B cell (primary cell): ENCODE data around the gene DHX34. TPM values are rescaled to one million over a fixed set of nuclear protein-coding genes. Genes with fewer than 3 reads are reported as not detected.

Experiments
- ATAC-seq: fragments of 200-7000 bp; cut with Tn5 transposase; one replicate; pipeline ENCODE4 v1.10.0; 2021; ENCODE audit warnings: low read depth, mild to moderate bottlenecking, moderate number of reproducible peaks, moderate library complexity
- CTCF ChIA-PET: fragments of 350-600 bp; sonication (Branson Sonifier 250); formaldehyde crosslinking; loops from one replicate; lab custom pipeline; 2021; ENCODE audit warnings: antibody characterized with exemption, inconsistent platforms; lab: Charles Lee
- POLR2A ChIA-PET: fragments of 350-600 bp; sonication (Branson Sonifier 250); formaldehyde crosslinking; loops from one replicate; lab custom pipeline; 2021; ENCODE audit warnings: antibody characterized with exemption; lab: Charles Lee
- DNase-seq: peaks from one replicate; pipeline ENCODE4 v3.0.0; 2013
- H2AFZ ChIP-seq: 2 replicates; pipeline ENCODE4 v1.6.1; 2012; ENCODE audit warnings: mild to moderate bottlenecking, low read depth, low read length; ENCODE audit not compliant: insufficient read depth, poor library complexity, severe bottlenecking
- H3K27ac ChIP-seq, 2 donors: 1 replicate in 1 of 2; 2 replicates in 1 of 2; pipeline ENCODE4 v1.5.1; 2012 to 2013; ENCODE audit warnings: low read length in 2 of 2, mild to moderate bottlenecking in 2 of 2, moderate library complexity in 1 of 2
- H3K27me3 ChIP-seq, 4 experiments: fragments of 200-600 bp in 1 of 4; sonication (generic) in 1 of 4; replicated peaks in 1 of 4; 1 replicate in 2 of 4; 2 replicates in 2 of 4; pipeline versions ENCODE4 v1.6.1 to v1.7.0; 2013 to 2016; ENCODE audit warnings: low read length in 3 of 4, mild to moderate bottlenecking in 2 of 4, mixed read lengths in 1 of 4, moderate library complexity in 1 of 4; ENCODE audit not compliant: insufficient read depth in 4 of 4, control insufficient read depth in 3 of 4; ENCODE audit errors: control extremely low read depth in 1 of 4
- H3K36me3 ChIP-seq, 2 experiments: replicated peaks in 1 of 2; 1 replicate in 1 of 2; 2 replicates in 1 of 2; pipeline versions ENCODE4 v1.6.1 to v1.7.1; 2013; ENCODE audit warnings: low read length in 1 of 2; ENCODE audit not compliant: insufficient read depth in 2 of 2, control insufficient read depth in 1 of 2; ENCODE audit errors: control extremely low read depth in 1 of 2, extremely low read depth in 1 of 2
- H3K4me1 ChIP-seq, 2 donors: fragments of 200-600 bp in 1 of 2; sonication (generic) in 1 of 2; 1 replicate in 1 of 2; 2 replicates in 1 of 2; pipeline versions ENCODE4 v1.5.1 to v1.6.1; 2013 to 2017; ENCODE audit warnings: low read length in 2 of 2; ENCODE audit not compliant: control insufficient read depth in 2 of 2, insufficient read depth in 2 of 2
- H3K4me2 ChIP-seq: replicated peaks from 2 replicates; pipeline ENCODE3; 2012; ENCODE audit warnings: mild to moderate bottlenecking, low read depth, low read length; ENCODE audit not compliant: poor library complexity, severe bottlenecking
- H3K4me3 ChIP-seq, 5 experiments: fragments of 200-600 bp in 1 of 5; sonication (generic) in 1 of 5; 1 replicate in 3 of 5; 2 replicates in 2 of 5; pipeline versions ENCODE4 v1.5.1 to v1.7.0; 2011 to 2016; ENCODE audit warnings: low read length in 4 of 5, mild to moderate bottlenecking in 4 of 5, low read depth in 2 of 5, control low read depth in 1 of 5, moderate library complexity in 1 of 5; ENCODE audit not compliant: insufficient read depth in 1 of 5; ENCODE audit errors: control extremely low read depth in 1 of 5, extremely low read depth in 1 of 5
- H3K79me2 ChIP-seq: fragments of 200-600 bp; sonication (generic); one replicate; pipeline ENCODE4 v1.6.0; 2016; ENCODE audit warnings: low read length; ENCODE audit not compliant: control insufficient read depth, insufficient read depth
- H3K9ac ChIP-seq: fragments of 200-600 bp; sonication (generic); 2 replicates; pipeline ENCODE4 v1.6.1; 2017; ENCODE audit warnings: mild to moderate bottlenecking, low read length, moderate library complexity
- H3K9me3 ChIP-seq, 3 donors: one replicate each; pipeline versions ENCODE4 v1.6.1 to v1.7.1; 2013; ENCODE audit warnings: low read length in 2 of 3; ENCODE audit not compliant: control insufficient read depth in 2 of 3, insufficient read depth in 1 of 3; ENCODE audit errors: control extremely low read depth in 1 of 3
- H4K20me1 ChIP-seq: 2 replicates; pipeline ENCODE4 v1.6.0; 2012; ENCODE audit warnings: mild to moderate bottlenecking, low read length; ENCODE audit not compliant: insufficient read depth, control insufficient read depth, poor library complexity, severe bottlenecking
- H3K27ac Mint-ChIP-seq: one replicate; pipeline ENCODE4 v1.8.0; 2021; ENCODE audit warnings: mixed read lengths
- H3K27me3 Mint-ChIP-seq: one replicate; pipeline ENCODE4 v1.8.0; 2021; ENCODE audit warnings: mixed read lengths
- H3K4me1 Mint-ChIP-seq: one replicate; pipeline ENCODE4 v1.8.0; 2021; ENCODE audit warnings: mixed read lengths
- H3K4me3 Mint-ChIP-seq: one replicate; pipeline ENCODE4 v1.8.0; 2021; ENCODE audit warnings: mixed read lengths
- H3K9me3 Mint-ChIP-seq: one replicate; pipeline ENCODE4 v1.8.0; 2022; ENCODE audit warnings: mixed read lengths; ENCODE audit not compliant: insufficient read depth
- EZH2 ChIP-seq: IDR thresholded peaks from 2 replicates; pipeline ENCODE4 v1.6.1; 2012; ENCODE audit warnings: borderline replicate concordance, low read depth, mild to moderate bottlenecking, moderate library complexity, low read length; ENCODE audit not compliant: insufficient read depth, poor library complexity, severe bottlenecking
- WGBS: methylation state at CpG from one replicate; pipeline ENCODE4 v1.1.5; 2013; ENCODE audit warnings: missing lambda C conversion rate; ENCODE audit not compliant: insufficient coverage; 5-methylcytosine and 5-hydroxymethylcytosine counted together
- intact Hi-C: fragments of 100-400 bp; cut with micrococcal nuclease; formaldehyde crosslinking; loops from one replicate; pipeline ENCODE4 v1.10.0; 2022
- polyA plus RNA-seq: library from polyadenylated mRNA; depleted of rRNA; stranded (reverse); fragments of >200 nt; gene quantifications from 2 replicates; pipeline ENCODE4 v1.2.3, GENCODE V29; 2012
- total RNA-seq, 2 donors: library from RNA; stranded (reverse); fragments of 120-200 nt in 1 of 2; gene quantifications; 1 replicate in 1 of 2; 2 replicates in 1 of 2; pipeline versions ENCODE4 v1.2.3 to v1.2.4, GENCODE V29; 2013 to 2022
- TF ChIP-seq, protein P1 (sequence below): fragments of 200-600 bp; IDR thresholded peaks from one replicate; pipeline ENCODE4 v1.8.0; 2022; ENCODE audit warnings: antibody characterized with exemption, mild to moderate bottlenecking

DHX34 gene
- total and polyA plus RNA-seq, 2 donors (not counting 1 experiment from before 2014, with no cell fraction given), result 25.1 to 31.3 TPM

DNA sequence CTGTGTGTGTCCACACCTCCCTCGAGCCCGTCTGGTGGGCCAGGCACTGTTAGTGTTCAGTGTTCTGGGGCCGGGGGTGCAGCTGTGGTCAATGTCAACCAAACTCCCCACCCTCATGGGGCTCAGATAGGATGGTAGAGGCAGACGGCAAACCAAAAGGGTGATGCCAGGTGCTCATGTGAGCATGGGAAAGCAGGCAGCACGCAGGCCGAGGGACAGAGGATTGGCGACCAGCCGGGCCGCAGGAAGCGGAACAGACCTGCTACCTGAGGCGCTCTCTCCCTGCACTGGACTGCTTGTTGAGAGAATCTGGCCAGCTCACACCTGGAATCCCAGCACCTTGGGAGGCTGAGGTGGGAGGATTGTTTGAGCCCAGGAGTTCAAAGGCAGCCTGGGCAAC lies 29.1 kb downstream of the DHX34 start:
- H3K27ac ChIP-seq, result no peak overlapping the region
- 92% methylated on average over 7 of the region's 11 CpGs for WGBS
- H2AFZ ChIP-seq, result no peak overlapping the region
- Mint-ChIP-seq H3K4me3 (no peak overlapping the region), H3K27ac (no peak overlapping the region), H3K4me1 (peaks cover 14% of the 10 kb centered on the region), H3K27me3 (no peaks in the 10 kb centered on the region), H3K9me3 (no peaks in the 10 kb centered on the region)
- no peaks in the 10 kb centered on the region for H3K27me3 ChIP-seq
- no peaks in the 10 kb centered on the region for H3K79me2 ChIP-seq
- no peaks in the 10 kb centered on the region for H4K20me1 ChIP-seq
- no peak overlapping the region for H3K4me3 ChIP-seq
- ChIA-PET CTCF (no interaction called here), POLR2A (no interaction called here)
- TF ChIP-seq, protein P1, sequence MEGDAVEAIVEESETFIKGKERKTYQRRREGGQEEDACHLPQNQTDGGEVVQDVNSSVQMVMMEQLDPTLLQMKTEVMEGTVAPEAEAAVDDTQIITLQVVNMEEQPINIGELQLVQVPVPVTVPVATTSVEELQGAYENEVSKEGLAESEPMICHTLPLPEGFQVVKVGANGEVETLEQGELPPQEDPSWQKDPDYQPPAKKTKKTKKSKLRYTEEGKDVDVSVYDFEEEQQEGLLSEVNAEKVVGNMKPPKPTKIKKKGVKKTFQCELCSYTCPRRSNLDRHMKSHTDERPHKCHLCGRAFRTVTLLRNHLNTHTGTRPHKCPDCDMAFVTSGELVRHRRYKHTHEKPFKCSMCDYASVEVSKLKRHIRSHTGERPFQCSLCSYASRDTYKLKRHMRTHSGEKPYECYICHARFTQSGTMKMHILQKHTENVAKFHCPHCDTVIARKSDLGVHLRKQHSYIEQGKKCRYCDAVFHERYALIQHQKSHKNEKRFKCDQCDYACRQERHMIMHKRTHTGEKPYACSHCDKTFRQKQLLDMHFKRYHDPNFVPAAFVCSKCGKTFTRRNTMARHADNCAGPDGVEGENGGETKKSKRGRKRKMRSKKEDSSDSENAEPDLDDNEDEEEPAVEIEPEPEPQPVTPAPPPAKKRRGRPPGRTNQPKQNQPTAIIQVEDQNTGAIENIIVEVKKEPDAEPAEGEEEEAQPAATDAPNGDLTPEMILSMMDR, result no peak
- no peak for TF ChIP-seq EZH2
- no peak for DNase-seq
- H3K36me3 ChIP-seq, result peaks cover 0 to 61% of the 10 kb centered on the region in 2 experiments
- peaks cover 0 to 13% (median 0%) of the 10 kb centered on the region in 3 donors for H3K9me3 ChIP-seq
- H3K4me1 ChIP-seq, result peaks cover 9 to 15% of the 10 kb centered on the region in 2 donors
- no peak overlapping the region for H3K4me2 ChIP-seq
- ATAC-seq, result no peak
- intact Hi-C loops, result no loop called here
- H3K9ac ChIP-seq, result no peak overlapping the region

DNA sequence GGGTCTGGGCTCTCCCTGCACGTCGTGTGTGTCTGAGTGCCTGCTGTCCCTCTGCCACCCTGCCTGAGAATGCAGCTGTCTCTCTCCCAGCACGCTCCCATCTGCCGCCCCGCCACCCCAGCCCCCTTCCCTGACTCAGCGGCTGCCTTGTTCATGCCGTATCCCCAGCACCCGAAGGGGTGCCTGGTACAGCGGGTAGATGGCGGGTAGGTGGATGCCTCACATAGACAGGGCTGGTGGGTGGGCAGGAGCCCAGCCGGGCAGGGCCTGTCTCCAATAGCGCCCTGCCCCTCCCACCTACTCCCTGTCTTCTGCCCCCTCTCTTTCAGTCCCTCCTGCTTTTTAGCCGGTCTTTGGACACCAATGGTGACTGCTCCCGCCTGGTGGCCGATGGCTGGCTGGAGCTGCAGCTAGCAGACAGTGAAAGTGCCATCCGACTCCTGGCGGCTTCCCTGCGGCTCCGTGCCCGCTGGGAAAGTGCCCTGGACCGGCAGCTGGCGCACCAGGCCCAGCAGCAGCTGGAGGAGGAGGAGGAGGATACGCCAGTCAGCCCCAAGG lies 30.3 kb downstream of the DHX34 start:
- no peak for ATAC-seq
- Histone ChIP-seq H3K27me3 (no peaks in the 10 kb centered on the region), H3K79me2 (no peaks in the 10 kb centered on the region), H3K4me3 (no peak overlapping the region), H3K36me3 (peaks cover 0 to 50% of the 10 kb centered on the region in 2 experiments), H3K4me1 (peaks cover 9 to 15% of the 10 kb centered on the region in 2 donors), H4K20me1 (no peaks in the 10 kb centered on the region), H3K9me3 (peaks cover 0 to 13% (median 0%) of the 10 kb centered on the region in 3 donors), H2AFZ (no peak overlapping the region), H3K9ac (no peak overlapping the region), H3K4me2 (no peak overlapping the region), H3K27ac (no peak overlapping the region)
- intact Hi-C loops, result no loop called here
- Mint-ChIP-seq H3K27ac (no peak overlapping the region), H3K9me3 (no peaks in the 10 kb centered on the region), H3K4me3 (no peak overlapping the region), H3K27me3 (no peaks in the 10 kb centered on the region), H3K4me1 (peaks cover 17% of the 10 kb centered on the region)
- 96% methylated on average over 19 of the region's 23 CpGs for WGBS
- TF ChIP-seq, protein P1, result no peak
- no peak for TF ChIP-seq EZH2
- DNase-seq, result no peak
- CTCF ChIA-PET, result interaction anchor here (1.1 kb wide), 1 partner anchor 11 kb away, joined by 3 read pairs; no protein-coding TSS in a partner anchor
- POLR2A ChIA-PET, result no interaction called here
